IPS-18a (cell line): ENCODE results near the gene NTNG1.

Experiments used
- H3K27ac ChIP-seq: one replicate; pipeline ENCODE4 v1.5.1; 2013; ENCODE audit warnings: low read length
- H3K27me3 ChIP-seq: one replicate; pipeline ENCODE4 v1.6.1; 2013; ENCODE audit warnings: mild to moderate bottlenecking, low read length; ENCODE audit not compliant: control insufficient read depth, insufficient read depth
- H3K36me3 ChIP-seq: one replicate; pipeline ENCODE4 v1.6.1; 2013; ENCODE audit warnings: low read depth, low read length; ENCODE audit not compliant: control insufficient read depth
- H3K4me1 ChIP-seq: one replicate; pipeline ENCODE4 v1.6.1; 2013; ENCODE audit warnings: low read depth, low read length; ENCODE audit not compliant: control insufficient read depth
- H3K4me3 ChIP-seq: one replicate; pipeline ENCODE4 v1.5.1; 2013; ENCODE audit warnings: low read length
- H3K9ac ChIP-seq: one replicate; pipeline ENCODE4 v1.6.1; 2013; ENCODE audit warnings: mild to moderate bottlenecking, low read length, moderate library complexity
- H3K9me3 ChIP-seq: one replicate; pipeline ENCODE4 v1.6.1; 2013; ENCODE audit warnings: low read depth, low read length; ENCODE audit not compliant: control insufficient read depth

Gene NTNG1

GRCh38 chr1:107175102-107175909 is 34.5 kb downstream of the NTNG1 start:
- no peak overlapping the region for H3K9ac ChIP-seq
- H3K4me3 ChIP-seq, result no peak overlapping the region
- H3K36me3 ChIP-seq, result no peaks in the 10 kb centered on the region
- peaks cover 18% of the 10 kb centered on the region for H3K4me1 ChIP-seq
- no peak overlapping the region for H3K27ac ChIP-seq
- H3K27me3 ChIP-seq, result no peaks in the 10 kb centered on the region
- H3K9me3 ChIP-seq, result no peaks in the 10 kb centered on the region

DNA sequence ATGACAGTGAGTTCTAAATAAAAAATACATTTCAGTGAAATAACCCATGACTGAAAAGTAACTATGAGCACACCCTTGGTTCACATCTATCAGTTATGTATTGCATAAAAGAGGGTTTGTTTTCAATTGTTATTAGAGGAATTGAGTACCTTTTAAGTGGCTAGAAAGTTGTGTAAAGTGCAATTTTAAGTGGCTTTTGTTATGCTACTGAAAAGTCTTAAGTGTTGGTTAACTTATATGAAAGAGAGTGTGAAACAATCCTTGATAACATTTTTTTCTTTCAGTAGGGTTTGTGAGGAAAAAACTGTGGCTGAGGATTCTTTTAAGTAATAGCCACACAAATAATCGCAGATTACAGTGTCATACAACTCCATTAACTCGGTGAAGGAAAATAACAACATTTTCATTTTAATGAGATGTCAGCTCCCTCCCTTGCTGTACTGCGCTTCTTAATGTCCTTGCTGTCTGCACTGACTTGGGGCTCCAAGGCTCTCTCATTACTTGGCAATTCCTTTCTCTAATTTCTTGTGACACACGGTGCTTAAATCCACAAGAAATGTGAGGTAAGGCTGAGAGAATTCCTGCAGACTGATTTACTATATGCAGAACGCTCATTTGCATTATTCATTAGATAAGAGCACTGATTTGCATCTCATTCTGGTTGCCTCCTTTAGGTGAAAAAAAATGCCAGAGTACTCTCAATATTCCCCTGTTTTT is 40.6 kb downstream of the NTNG1 start:
- H3K27ac ChIP-seq, result no peak overlapping the region
- H3K4me1 ChIP-seq, result peaks cover 11% of the 10 kb centered on the region
- no peak overlapping the region for H3K4me3 ChIP-seq
- H3K36me3 ChIP-seq, result no peaks in the 10 kb centered on the region
- no peak overlapping the region for H3K9ac ChIP-seq
- no peaks in the 10 kb centered on the region for H3K27me3 ChIP-seq
- H3K9me3 ChIP-seq, result no peaks in the 10 kb centered on the region

- Histone ChIP-seq H3K27me3 (no peaks in the 10 kb centered on the region), H3K9me3 (no peaks in the 10 kb centered on the region), H3K9ac (no peak overlapping the region), H3K27ac (no peak overlapping the region), H3K36me3 (no peaks in the 10 kb centered on the region), H3K4me1 (peaks cover 11% of the 10 kb centered on the region), H3K4me3 (no peak overlapping the region)
These were observed 42.2 kb downstream of the NTNG1 start for GRCh38 chr1:107183011-107183410.

- H3K9me3 ChIP-seq, result no peaks in the 10 kb centered on the region
- no peak overlapping the region for H3K9ac ChIP-seq
- H3K4me1 ChIP-seq, result peaks cover 11% of the 10 kb centered on the region
- no peaks in the 10 kb centered on the region for H3K36me3 ChIP-seq
- no peak overlapping the region for H3K4me3 ChIP-seq
- no peak overlapping the region for H3K27ac ChIP-seq
- H3K27me3 ChIP-seq, result no peaks in the 10 kb centered on the region
These were observed 44.0 kb downstream of the NTNG1 start for GRCh38 chr1:107184888-107185287.

DNA sequence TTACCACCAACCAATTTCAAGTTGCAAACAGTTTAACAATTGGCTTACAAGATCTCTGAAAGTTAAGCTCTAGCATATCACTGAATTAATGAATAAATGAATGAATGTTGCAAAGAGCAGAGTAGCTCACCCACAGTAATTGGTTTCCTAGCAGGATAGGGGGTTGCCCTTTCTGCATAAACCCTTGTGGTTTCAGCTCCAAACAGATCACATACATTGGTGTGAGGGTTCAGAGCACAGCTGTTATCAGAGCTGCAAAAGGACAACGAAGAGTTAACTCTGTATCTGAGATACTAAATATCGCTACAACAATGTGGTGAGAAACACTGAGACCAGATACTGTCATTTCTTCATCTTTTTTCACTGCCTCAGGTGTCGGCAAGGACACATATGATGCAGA is 46.6 kb downstream of the NTNG1 start:
- Histone ChIP-seq H3K36me3 (no peaks in the 10 kb centered on the region), H3K27ac (no peak overlapping the region), H3K4me1 (no peaks in the 10 kb centered on the region), H3K9ac (no peak overlapping the region), H3K9me3 (no peaks in the 10 kb centered on the region), H3K4me3 (no peak overlapping the region), H3K27me3 (no peaks in the 10 kb centered on the region)

GRCh38 chr1:107188160-107188559 is 47.3 kb downstream of the NTNG1 start:
- H3K36me3 ChIP-seq, result no peaks in the 10 kb centered on the region
- no peaks in the 10 kb centered on the region for H3K27me3 ChIP-seq
- no peak overlapping the region for H3K9ac ChIP-seq
- no peaks in the 10 kb centered on the region for H3K9me3 ChIP-seq
- H3K4me1 ChIP-seq, result no peaks in the 10 kb centered on the region
- H3K4me3 ChIP-seq, result no peak overlapping the region
- H3K27ac ChIP-seq, result no peak overlapping the region

DNA sequence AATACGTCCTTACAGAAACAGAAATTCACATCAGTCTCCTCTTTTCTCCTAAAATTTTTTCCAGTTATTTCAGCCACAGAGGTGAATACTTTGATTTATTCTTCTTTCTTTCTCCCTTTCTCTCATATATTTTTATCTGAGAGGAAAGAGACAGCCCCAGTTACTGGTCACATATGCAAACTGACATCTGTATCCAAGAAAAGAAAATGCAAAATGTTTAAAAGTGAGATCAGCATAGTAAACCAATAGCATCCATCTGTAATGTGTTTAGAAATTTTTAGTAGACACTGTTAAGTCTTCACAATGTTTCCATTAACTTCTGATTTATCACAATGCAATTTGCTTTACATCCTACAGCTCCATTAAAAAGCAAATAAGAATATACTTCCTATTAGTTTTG is 53.5 kb downstream of the NTNG1 start:
- no peak overlapping the region for H3K27ac ChIP-seq
- H3K4me3 ChIP-seq, result no peak overlapping the region
- H3K9ac ChIP-seq, result no peak overlapping the region
- no peaks in the 10 kb centered on the region for H3K36me3 ChIP-seq
- no peaks in the 10 kb centered on the region for H3K27me3 ChIP-seq
- peaks cover 19% of the 10 kb centered on the region for H3K4me1 ChIP-seq
- no peaks in the 10 kb centered on the region for H3K9me3 ChIP-seq

DNA sequence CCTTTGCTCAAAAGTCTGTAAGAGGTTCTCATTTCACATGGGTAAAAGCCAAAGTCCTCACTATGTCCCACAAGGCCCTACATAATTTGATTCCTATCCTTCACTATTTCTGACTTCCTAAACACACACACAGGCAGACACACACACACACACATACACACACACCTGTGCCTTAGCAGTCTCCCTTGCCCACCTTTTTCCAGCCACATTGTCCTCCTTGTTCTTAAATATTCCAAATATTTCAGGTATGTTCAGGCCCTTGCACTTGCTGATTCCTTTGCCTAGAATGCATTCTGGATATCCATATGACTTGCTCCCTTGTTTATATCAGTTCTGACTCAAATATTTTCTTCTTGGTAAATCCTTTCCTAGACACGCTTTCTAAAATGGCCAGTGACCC is 54.6 kb downstream of the NTNG1 start:
- H3K27me3 ChIP-seq, result no peaks in the 10 kb centered on the region
- peaks cover 19% of the 10 kb centered on the region for H3K4me1 ChIP-seq
- no peak overlapping the region for H3K27ac ChIP-seq
- no peak overlapping the region for H3K9ac ChIP-seq
- no peak overlapping the region for H3K4me3 ChIP-seq
- H3K36me3 ChIP-seq, result no peaks in the 10 kb centered on the region
- H3K9me3 ChIP-seq, result no peaks in the 10 kb centered on the region

DNA sequence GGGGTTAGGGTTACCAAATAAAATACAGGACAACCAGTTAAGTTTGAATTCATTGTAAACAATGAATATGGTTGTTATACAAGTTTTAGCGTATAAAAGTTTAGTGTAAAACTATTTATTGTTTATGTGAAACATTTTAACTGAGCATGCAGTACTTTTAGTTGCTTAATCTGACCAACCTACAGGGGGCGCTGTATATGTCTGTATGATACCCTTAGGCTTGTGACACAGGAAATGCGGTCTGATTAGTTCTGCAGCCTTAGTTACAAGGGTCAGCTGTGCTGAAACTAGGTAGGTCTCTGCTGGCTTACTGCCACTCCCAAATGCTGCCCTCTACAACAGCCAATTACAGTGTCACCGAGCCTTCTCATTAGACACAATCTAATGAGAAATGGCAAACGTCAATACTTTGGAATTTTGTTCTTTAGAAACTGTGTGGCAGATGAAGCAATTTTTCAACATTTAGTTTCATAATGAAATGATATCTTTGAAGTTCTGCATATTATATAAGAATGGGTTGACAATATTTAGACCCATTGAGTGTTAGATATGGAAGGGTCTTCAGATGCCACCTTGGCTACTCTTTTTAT is 56.2 kb downstream of the NTNG1 start:
- no peak overlapping the region for H3K27ac ChIP-seq

GRCh38 chr1:107198561-107198960 is 57.7 kb downstream of the NTNG1 start:
- no peak overlapping the region for H3K27ac ChIP-seq
- H3K9me3 ChIP-seq, result peaks cover 10% of the 10 kb centered on the region
- peaks cover 19% of the 10 kb centered on the region for H3K4me1 ChIP-seq
- H3K27me3 ChIP-seq, result no peaks in the 10 kb centered on the region
- no peak overlapping the region for H3K4me3 ChIP-seq
- H3K36me3 ChIP-seq, result no peaks in the 10 kb centered on the region
- H3K9ac ChIP-seq, result no peak overlapping the region

More for the DNA sequence above, 56.2 kb downstream of the NTNG1 start:
- Histone ChIP-seq H3K27me3 (no peaks in the 10 kb centered on the region), H3K9me3 (peaks cover 6% of the 10 kb centered on the region), H3K9ac (no peak overlapping the region), H3K4me1 (peaks cover 19% of the 10 kb centered on the region), H3K36me3 (no peaks in the 10 kb centered on the region), H3K4me3 (no peak overlapping the region)

DNA sequence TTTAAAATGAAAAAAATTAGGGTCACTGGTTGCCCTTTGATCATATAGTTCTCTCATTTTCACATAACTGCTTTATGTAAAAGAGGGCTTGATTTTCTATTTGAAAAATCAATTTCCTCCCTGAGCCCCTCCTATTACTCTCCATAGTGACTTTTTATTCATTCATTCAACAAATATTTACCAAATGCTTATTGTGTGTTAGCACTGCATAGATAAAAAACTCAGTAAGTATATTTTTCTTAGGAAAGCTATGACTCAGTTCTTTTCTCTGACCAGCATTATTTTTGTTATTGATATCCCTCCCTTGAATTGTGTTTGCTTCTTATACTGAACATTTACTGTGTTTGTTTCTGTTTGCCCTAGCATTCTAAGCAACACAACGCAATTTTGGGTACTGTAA is 59.8 kb downstream of the NTNG1 start:
- Histone ChIP-seq H3K9me3 (peaks cover 10% of the 10 kb centered on the region), H3K27ac (no peak overlapping the region), H3K9ac (no peak overlapping the region), H3K4me1 (peaks cover 4% of the 10 kb centered on the region), H3K36me3 (no peaks in the 10 kb centered on the region), H3K27me3 (no peaks in the 10 kb centered on the region), H3K4me3 (no peak overlapping the region)
